HG02943 (cell line): ENCODE data around the gene UBE2U.

Experiments
- ATAC-seq: cut with Tn5 transposase; IDR thresholded peaks from one replicate; pipeline ENCODE4 v1.9.1; 2021; ENCODE audit warnings: mild to moderate bottlenecking, low read depth, moderate library complexity; ENCODE audit not compliant: unreplicated experiment

The UBE2U gene

DNA sequence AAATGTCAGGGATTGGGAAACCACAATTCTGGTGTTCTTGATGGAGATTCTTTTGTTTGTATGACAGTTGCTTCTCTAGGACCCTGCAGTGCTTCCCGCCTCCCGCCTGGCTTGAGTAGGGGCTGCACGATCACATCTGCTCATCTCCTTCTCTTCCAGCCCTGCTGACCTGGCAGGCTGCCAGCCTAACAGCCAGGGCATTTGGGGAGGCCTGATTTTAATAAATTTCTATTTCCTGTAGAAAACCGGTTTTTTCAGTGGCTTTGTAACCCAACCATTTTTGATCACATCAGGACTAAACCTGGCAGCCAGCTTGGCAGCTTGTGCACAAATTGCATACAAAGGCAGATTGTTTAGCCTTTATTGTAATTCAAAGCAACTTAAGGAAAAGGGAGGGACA is 78.9 kb downstream of the UBE2U start:
- ATAC-seq, result no peak

DNA sequence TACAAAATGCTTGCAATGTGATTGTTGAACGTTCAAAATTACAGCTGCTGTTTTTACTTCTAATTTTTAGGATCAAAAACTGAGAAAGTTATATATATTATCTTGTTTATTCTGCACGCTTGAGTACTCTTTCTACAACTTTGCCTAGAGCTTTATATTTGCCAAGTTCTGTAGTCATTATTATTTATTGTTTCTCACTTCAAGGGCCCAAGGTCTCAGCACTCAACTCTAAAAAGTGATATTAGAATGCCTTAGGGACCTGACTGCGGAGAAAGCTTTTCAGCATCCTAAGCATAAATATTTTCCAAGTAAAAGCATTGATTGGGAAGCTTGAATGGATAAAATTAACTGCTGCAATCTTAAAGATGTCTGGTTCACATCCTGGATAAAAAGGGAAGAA is 83.6 kb downstream of the UBE2U start:
- ATAC-seq, result no peak

DNA sequence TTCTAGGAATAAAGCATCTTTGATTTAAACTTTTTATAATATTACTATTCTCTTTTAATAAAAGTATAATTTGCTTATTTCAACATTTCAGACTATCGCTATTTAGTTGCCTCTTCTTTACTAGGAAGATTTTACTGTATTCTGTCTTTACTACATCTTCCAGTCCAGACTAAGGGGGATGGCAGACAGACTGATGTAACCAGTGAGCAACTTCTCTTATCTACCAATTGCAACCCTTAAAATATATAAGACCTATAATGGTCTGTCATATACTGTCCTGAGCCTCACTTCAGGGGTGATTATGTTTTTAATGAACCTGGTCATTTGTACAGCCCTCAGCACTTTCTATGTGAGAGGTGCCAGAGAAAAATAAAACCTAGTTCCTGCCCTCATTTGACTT is 87.0 kb downstream of the UBE2U start:
- ATAC-seq, result no peak

DNA sequence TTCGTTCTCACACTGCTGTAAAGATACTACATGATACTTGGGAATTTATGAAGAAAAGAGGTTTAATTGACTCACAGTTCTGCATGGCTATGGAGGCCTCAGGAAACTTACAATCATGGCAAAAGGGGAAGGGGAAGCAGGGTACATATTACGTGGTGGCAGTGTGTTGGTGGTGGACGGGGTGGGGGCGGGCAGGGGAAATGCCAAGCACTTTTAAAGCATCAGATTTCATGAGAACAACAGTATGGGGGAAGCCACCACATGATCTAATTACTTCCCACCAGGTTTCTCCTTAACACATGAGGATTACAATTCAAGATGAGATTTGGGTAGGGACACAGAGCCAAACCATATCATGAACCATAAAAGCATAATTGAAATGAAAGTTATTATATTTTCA is 88.5 kb downstream of the UBE2U start:
- no peak for ATAC-seq

DNA sequence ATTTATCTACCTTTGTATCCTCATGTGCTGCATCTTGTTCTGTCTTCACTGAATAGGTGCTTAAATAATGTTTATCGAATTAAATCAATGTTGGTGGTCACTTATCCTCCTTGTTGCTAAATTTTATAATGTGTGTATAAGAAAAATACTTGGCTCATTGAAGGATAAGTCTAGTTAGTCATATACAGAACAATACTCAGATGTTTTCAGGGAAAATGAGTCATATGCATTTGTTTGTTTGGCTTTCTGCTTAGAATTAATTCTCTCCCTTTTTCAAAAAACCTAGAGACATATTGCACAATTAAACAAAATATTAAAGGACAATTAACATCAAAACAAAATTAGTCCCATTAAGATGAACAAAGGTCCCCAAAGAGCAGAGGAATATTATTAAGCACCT is 89.0 kb downstream of the UBE2U start:
- ATAC-seq, result no peak

DNA sequence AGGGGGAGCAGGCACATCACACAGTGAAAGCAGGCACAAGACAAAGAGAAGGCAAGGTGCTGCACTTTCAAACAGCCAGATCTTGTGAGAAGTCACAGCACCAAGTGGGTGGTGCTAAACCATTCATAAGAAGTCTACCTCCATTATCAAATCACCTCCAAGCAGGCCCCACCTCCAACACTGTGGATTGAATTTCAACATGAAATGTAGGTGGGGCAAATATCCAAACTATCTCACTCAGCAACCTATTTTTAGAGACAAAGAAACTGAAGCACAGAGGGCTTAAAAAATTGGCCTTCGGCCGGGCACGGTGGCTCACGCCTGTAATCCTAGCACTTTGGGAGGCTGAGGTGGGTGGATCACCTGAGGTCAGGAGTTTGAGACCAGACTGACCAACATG is 90.4 kb downstream of the UBE2U start:
- ATAC-seq, result no peak

DNA sequence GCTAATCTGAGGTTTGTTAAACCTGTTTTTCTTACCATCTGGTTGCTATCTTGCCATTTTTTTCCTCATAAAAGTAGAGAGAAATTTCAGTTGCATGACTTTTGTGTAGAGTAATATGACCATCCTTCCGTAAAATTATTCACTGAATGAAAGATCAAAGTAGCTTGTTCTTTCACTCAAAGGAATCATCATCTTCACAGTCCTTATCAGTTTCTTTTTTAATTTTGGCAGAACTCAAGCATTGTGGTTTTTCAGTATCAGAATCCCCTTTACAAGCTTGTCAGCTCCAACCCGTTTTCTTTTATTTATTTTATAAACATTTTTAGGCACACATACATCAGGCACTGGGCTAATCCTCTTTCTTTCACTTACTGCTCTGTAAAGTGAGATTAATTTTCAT is 91.7 kb downstream of the UBE2U start:
- no peak for ATAC-seq

DNA sequence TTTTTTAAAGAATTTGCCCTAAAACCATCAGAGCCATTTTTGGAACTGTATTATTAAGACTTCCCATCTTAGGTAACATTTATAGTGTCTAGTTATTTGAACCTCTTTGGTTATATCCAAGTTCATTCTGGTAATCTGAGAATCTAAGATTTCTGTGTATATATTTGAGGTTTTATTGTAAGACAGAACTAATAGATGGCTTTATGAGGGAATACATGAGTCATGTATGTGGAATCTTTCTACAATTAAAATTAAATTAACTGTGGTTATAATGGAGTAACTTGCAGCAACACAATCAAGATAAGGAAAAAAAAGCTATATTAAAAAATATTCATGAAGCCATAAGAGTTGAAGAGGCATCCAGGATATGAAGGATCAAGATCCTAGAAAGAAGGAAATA is 92.1 kb downstream of the UBE2U start:
- no peak for ATAC-seq

DNA sequence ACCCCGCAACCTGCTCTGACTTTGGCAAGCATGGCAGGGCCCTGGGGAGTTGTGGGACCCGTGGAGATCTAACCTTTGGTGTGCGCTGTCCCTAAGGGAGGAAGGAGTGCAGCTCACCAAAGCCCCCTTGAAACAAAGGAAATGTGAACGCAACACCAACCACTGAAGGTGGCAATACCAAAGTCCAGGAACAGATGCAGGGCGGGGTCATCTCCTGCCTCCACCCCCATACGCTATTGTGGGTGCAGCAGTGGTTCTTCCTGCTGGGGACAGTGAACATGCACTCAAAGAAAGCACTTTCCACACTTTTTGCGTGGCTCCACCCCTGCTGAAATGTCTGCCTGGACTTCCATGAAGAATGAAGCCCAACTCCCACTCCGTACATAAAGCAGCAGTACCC is 93.0 kb downstream of the UBE2U start:
- no peak for ATAC-seq

DNA sequence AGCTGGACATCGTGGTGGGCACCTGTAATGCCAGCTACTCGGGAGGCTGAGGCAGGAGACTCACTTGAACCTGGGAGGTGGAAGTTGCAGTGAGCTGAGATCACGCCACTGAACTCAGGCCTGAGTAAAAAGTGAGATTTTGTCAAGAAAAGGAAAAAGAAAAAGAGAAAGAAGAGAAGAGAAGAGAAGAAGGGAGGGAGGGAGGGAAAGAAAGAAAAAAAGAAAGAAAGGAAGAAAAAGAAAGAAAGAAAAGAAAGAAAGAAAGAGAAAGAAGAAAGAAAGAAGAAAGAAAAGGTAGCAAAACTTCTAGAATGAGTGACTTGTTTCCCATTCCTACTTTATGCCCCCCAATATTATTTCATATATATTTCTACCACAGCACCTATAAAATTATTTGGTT is 98.8 kb downstream of the UBE2U start:
- no peak for ATAC-seq

DNA sequence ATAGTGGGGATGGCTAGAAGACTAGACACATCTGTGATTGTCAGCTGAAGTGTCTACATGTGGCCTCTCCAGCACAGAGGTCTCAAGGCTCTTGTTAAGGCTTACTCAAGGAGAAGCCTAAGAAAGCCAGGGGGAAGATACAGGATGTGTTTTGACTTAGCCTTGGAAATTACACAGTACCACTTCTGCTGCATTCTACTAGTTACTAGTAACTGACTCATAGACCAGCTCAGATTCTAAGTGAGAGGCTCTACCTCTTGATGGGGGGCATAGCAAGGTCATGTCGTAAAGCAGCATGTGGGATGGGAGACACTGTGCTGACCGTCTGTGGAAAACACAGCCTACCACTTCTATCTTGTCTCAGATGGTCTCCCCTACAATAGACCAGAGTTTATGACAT is 99.5 kb downstream of the UBE2U start:
- ATAC-seq, result no peak

DNA sequence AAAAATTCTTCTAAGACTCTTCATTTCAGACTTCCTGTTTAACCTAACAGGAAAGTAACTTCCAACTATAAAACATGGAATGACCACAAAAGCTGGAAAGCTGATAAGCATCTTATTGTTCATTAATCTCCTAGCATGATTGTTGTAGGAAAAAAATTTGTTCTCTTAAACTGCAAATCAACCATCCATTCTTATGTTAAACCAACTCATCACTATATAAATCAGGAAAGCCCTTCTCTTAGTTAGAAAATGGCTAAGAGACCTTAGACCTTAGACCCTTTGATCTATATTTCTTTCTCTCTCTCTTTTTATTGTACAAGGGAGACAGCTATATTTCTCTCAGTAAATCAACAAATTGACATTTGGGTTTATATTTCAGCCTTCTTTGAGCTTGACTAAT is 101.4 kb downstream of the UBE2U start:
- ATAC-seq, result no peak

DNA sequence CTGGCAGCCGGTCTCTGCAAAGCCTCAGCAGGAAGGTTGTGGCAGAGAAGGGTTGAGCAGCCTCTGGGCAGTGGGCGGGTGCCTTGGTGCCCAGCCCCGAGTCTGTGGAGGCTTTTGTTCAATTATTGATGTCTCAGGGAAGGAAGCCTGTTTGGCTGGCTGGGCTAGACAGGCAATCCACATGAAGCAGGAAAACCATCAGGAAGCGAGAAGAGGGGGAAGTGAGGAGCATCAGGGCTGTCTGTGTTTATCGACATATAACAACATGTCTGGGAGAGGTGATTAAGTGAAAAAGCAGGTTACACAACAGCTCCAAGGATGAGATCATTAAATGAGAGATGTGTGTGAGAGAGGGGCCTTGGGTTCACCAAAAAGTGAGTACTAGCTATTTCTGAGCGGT is 105.4 kb downstream of the UBE2U start:
- no peak for ATAC-seq

DNA sequence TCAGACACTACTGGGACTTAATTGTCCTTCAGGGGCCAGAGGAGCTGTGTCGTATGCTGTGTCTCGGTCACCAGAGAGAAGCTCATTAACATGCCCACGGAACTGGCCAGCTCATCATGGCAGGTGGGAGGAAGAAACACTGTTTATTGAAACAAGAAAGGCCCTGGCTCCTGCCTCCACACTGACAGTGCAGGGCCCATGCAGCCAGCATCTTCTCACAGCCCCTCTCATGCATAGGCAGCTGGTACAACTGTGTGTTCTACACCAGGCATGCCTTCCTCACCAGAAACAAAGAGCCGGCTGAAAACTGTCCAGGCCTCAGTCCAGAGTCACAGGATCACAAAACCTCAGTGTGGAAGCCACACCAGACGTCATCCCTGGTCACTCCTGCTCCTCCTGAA is 106.0 kb downstream of the UBE2U start:
- ATAC-seq, result no peak

DNA sequence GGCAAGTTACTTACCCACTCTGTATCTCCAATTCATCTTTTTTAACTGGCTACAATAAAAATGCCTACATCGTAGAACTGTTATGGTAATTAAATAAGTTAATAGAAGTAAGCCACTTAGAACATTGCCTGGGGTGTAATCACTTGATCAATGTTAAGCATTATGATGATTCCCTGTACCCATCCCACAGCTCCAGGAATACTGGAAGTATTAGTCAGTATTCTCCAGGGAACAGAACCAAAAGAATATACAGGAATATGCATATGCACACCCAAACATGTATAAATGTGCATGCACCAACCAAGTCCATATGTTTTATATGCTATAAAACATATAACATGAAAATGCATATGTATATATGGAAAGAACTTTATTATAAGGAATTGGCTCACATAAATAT is 107.3 kb downstream of the UBE2U start:
- no peak for ATAC-seq

DNA sequence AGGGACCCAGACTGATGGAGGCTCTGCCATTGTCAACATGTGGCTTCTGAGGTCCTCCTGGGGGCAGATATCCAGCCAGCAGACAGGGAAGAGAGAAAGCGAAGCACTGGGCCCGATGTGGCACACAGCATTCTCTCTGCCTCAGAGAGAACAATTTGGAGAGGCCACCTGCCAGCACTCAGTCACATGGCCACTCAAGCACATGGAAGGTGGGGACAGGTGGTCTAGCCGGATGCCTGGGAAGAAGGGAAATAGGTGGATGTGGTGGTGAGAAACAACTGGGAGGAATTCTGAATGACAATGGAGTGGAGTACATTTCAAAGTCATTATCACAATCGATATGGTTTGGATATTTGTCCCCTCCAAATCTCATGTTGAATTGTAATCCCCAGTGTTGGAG is 109.0 kb downstream of the UBE2U start:
- ATAC-seq, result no peak

DNA sequence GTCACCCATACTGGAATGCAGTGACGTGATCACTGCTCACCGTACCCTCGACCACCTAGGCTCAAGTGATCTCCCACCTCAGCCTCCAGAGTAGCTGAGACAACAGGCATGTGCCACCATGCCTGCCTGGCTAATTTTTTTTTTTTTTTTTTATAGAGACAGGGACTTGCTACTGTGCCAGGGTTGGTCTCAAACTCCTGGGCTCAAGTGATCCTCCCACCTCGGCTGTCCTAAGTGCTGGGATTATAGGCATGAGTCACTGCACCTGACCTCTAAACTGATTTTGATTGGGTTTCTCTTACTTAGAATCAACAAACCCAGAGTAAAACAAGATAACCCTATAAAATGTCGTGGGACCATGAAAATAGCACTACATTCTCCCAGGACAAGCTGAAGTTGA is 112.0 kb downstream of the UBE2U start:
- no peak for ATAC-seq
